GM18873 (cell line): ENCODE data around the gene GAL3ST3.
"Not testable (repeated sequence)": the region's sequence is repeated elsewhere in the genome, so short reads cannot be mapped to it uniquely, and the experiment has no call there.

Source experiments
- ATAC-seq: cut with Tn5 transposase; IDR thresholded peaks from one replicate; pipeline ENCODE4 v1.9.1; 2021; ENCODE audit warnings: mild to moderate bottlenecking, moderate library complexity, moderate number of reproducible peaks; ENCODE audit not compliant: unreplicated experiment, low FRiP score

The GAL3ST3 gene

DNA sequence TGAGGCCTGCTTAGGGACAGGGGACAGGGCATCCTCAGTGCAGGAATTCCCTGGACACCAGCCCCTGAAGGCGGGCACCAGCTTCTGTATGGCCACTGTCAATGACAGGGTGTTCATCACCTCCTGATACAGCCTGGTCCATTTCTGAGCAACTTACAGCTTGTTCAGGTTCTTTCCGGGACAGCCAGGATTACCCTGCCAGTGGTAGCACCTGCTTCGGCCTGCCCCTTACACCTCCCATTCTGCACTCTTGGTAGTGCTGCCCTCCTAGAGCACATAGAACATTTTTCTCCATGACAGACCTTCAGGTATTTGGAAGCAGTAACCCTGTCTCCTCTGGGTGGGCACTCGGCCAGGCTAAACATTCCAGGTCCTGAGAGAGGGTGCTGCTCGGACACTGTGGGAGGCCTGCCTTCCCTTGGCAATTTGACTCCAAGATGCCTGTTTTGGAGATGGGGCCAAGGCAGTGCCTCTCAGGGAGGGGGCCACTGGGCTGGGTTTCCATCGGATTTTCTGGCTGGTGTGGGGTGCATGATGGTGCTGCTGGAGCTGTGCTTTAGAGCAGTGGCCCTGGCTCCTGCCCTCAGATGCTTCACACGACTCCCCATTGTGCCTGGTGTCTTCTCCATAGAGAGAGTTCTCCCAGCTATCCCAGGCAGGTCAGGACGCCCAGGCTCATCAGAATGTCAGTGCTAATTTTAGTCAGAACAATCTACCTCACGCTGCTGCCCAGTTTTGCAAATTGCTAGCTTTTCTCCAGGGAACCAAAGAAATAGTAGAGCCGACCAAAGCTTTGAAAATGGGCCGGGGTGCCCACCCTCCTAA, 1.2 kb downstream of the GAL3ST3 start:
- no peak for ATAC-seq

DNA sequence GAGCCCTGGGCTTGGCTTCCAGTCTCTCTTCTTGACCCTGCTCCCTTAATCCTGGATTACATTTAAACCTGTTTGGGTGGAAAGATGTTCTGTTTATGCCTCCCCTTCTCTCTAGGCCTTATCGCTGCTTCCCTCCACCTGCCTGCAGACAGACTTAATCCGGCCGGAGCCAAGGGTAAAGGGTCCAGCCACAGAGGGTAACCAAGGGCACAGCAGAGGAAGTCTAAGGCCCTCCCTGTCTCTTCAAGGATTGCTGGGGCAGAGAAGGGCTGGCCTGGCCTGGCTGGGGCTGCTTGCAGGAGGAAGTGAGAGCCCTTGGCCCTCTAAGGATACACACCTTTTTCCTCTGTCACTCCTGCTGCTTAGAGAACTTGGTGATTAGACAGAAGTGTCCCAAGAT, 2.1 kb downstream of the GAL3ST3 start:
- ATAC-seq: no peak

DNA sequence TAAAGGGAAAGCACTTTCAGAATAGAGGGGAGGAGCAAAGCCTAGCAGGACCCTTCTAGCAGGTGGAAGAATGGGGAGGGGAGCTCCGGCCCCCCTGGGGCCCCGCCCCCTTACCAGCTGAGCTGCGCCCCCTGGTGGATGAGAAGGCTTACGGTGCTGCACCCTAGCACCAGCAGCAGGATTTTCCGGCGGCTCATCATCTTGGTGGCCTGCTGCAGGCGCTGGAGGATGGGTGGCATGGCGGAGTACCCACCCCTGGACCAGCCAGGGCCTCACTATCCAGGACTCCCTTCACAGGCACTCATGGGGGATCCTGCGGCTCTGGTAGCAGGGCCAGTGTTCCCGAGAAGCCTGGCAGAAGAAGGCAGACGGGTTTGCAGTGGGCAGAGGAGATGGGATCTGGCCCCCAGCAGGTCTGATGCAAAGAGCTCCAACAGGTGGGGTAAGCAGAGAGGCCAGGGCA, 3.8 kb downstream of the GAL3ST3 start:
- ATAC-seq: no peak

DNA sequence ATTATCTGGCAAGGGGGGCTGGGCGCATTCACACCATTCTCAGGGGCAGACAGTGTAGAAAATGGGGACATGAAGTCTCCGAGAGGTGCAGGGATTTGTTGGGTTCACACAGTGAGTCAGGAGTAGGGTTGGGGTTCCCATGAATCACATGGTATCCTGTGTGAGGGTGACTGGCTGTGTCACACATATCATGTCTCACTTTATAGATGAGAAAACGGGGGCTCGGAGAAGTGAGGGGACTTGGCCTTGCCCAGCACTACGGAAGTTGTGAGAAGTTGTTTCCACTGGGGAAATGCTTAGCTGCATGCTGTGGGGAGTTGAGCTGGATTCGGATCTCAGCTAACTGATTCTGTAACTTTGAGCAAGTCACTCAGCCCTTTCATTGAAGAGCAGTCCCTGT, 4.2 kb downstream of the GAL3ST3 start:
- ATAC-seq: no peak

DNA sequence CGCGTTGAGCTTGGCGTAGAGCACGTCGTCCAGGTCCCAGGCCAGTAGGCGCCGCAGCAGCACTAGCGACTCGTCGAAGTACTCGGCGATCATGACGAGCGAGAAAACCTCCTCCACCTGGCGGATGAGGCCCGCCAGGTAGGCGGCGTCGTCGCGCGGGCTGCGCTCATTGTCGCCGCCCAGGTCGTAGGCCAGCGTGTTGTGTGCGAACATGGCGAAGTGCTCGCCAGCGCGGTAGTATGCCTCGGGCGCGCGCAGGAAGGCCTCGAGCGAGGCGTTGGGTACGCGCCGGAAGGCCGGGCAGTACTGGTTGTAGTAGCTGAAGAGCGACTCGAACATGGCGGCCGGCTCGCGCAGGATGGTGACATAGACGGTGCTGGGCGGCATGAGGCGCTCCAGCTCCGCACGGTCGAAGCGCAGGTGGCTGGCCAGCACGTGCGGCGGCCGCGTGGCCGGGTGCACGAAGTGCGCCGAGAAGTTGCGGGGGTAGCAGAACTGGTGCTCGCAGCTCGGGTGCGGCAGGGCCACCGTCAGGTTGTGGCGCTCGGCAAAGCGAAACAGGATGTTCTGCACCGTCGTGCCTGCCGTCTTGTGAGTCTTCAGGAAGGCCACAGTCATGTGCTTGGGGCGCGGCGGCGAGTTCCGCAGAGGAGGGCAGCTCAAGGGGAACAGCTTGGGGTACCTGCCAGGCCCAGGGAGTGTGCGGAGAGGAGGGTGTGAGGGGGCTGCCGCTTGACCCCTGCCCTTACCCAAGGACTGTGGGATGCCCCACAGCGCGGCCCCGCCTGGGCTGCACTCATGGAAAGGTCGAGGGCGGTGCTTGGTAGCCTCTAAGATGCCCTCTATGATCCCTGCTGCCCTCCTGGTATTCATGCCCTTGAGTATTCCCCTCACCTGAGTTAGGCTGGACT, 5.7 kb downstream of the GAL3ST3 start:
- no peak for ATAC-seq

DNA sequence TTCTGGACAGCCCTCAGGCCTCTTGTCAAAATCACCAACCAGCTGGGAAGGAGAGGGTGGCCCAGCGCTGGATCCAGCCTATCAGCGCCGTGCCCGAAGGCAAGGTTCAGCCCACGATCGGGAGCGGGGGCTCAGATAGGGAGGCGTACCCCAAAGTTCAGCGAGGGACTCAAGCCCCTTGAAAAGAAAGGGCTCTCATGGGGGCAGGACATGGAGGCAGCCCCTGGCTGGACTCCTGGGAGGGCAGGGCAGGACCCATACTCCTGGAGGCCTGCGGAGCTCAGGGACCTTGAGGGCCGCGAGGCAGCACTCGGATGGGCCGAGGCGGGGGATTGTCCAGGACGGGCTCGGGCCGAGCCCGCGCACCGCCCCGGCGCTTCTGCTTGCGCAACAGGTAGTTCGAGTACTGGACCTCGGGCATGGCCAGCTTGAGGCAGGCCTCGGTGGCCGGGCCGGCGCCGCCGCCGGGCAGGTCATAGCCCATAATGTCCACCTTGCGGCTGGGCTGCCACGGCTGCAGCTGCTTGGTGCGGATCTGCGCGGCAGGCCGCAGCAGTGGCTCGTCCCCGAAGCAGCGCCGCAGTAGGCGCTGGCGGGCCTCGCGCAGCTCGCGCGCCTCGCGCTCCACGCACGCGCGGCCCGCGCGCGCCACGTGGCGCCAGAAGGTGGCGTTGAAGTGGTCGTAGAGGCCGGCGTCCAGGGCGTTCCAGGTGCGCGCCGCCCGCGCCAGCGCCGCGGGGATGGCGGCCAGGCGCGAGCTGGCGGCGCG, 6.5 kb downstream of the GAL3ST3 start:
- no peak for ATAC-seq

DNA sequence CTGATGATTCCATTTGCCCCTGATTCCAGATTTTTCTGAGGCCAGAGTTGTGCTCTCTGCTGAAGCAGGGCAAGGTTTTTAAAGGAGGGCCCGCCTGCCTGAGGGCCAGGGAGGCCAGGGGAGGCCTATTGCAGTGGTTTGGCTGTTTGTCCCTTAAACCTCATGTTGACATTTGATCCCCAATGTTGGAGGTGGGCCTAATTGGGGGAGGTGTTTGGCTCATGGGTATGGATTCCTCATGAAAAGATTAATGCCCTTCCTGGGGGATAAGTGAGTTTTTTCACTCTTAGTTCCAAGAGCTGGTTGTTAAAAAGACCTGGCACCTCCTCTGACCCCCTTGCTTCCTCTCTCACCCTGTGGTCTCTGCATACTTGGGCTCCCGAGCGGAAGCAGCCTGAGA, 9.2 kb downstream of the GAL3ST3 start:
- no peak for ATAC-seq

DNA sequence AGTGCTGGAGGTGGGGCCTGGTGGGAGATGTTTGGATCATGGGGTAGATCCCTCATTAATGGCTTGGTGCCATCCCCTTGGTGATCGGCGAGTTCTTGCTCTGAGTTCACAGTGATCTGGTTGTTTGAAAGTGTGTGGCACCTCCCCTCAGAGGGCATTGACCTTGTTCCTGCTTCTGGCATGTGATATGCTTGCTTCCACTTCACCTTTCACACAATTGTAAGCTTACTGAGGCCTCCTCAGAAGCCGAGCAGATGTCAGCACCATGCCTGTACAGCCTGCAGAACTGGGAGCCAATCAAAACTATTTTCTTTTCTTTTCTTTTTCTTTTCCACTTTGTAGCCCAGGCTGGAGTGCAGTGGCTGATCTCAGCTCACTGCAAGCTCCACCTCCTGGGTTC, 11.6 kb downstream of the GAL3ST3 start:
- no peak for ATAC-seq

DNA sequence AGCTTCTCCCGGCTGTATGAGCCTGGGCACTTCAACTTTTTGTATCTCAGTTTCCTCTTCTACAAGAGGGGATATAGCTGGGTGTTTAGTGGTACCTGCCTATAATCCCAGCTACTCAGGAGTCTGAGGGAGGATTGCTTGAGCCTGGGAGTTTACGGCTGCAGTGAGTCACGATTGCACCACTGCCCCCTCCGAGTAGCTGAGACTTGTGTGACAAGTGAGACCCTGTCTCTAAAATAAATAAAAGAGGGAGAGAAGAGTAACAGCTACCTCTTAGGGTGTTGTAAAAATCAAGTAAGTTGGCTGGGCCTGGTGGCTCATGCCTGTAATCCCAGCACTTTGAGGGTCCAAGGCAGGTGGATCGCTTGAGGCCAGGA, 12.6 kb downstream of the GAL3ST3 start:
- ATAC-seq: no peak

DNA sequence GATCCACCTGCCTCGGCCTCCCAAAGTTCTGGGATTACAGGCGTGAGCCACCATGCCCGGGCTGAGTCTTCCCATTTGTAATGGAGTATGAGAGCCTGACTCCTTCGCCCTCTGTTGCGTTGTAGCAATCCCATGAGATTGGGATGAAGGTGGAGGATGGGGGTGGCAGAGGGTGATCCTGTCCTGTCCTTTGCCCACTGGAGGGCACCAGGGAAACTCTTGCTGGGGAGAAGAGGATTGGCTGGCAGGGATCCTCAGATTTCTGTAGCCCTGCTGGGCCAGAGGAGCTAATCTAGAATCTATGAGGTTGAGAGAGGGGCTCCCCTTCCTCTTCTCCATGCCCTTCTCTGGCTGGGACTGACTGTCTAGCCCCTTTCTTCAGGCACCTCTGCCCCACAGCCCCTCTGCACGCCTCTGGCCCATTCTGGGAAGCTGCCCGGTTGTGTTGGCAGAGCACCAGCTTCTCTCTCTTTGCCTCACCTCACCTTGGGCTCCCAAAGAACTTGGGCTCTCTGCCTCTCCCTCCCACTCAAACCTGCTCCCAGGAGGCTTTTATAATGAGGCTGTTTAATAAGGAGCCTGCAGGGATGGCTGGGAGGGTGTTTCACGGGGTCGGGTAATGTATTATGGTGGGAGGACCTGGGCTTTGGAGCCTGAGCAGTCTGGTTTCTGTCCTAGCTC, 13.2 kb downstream of the GAL3ST3 start:
- ATAC-seq: no peak

DNA sequence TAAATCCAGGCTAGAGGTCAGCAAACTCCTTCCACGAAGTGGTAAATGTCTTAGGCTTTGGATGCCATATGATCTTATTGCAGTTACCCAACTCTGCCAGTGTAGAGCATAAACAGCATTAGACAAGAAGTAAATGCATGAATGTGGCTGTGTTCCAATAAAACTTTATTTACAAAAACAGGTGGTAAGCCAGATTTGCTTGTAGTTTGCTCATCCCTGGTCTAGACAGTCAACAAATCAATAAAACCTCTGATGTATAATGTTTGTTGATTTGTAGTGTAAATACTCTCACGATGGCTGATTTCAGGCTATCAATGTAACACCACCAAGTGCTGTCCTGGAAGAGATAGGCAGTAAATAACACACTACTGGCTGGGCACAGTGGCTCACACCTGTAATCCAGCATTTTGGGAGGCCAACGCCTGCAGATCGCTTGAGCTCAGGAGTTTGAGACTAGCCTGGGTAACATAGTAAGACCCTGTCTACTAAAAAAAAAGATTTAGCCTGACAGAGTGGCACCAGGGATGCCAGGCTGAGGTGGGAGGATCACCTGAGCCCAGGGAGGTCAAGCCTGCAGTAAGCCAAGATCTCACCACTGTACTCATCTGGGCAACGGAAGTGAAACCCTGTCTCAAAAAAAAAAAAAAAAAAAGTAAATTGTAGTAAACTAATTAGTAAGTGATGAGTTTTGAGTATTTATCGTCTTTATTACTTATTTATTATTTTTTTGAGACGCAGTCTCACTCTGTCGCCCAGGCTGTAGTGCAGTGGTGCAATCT, 15.8 kb downstream of the GAL3ST3 start:
- ATAC-seq: no peak

DNA sequence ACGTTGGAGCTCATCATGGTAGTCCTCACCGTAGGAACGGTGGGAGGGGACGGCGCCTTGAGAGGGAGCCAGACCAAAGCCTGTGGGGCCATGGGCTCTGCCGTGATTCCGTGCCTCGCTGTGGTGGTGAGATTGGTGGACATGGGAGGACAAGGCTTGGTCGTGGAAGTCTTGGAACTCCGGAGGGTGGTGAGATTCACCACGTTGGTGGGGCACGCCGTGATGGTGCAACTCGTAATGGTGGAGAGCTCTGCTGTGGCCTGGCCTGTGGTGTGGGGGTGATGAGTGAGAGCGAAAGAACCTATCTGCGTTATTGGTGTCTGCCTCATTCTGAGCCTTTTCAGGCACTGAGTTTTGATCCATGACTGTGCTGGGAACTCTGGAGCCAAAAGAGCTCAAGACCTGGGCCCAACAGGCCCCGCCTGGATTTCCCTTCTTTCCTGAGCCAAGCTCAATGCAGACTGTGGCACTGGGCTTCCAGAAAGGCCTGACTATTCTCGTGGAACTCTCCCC, 22.9 kb downstream of the GAL3ST3 start, which contains the start of gene CATSPER1:
TSS of gene CATSPER1 (minus strand) at position 463 of the 513 bp plus-strand sequence. CDS start at position 363, 100 bp downstream.
- ATAC-seq: no peak

DNA sequence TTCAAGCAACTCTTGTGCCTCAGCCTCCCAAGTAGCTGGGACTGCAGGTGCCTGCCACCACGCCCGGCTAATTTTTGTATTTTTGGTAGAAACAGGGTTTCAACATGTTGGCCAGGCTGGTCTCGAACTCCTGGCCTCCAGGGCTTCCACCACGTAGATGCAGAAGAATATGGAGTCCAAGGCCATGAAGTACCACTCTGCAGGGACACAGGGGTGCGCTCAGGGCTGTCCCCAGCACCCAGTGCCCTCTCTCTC, 25.8 kb downstream of the GAL3ST3 start:
- not testable (repeated sequence) for ATAC-seq

DNA sequence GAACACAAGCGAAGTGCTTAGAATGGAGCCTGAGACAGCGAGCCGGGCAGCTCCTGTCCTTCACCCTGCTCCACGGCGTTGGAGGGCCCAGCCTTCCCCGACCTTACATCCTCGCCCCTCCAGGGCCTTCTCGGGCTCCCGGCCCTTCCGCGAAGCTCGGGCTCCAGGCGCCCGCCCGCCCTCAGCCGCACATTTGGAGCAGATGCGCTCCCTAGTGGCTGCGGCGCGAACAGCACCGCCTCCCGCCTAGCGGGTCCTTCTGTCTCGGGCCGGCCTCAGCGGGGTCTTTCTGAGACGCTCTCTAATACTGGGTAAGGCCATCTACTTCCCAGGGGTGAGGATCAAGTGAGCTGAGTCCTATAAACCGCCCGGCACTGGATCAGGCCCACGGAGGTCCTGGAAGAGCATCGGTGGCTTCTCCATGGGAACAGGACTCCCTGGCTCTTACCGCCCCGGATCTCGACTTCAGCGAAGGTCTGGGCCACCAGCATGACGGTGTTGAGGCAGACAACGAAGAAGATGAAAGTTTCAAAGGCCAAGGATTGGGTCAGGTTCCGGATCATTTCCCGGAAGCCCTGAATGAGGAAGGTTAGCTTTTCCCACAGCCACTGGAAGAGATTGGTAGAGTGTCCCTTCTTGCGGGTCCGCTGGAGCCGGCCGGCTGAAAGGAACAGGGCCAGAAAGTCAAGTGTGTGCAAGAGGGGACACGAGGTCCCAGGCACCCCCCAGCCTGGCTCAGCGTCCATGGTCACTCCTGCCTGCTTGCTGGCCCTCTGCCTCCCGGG, 26.4 kb downstream of the GAL3ST3 start:
- ATAC-seq: no peak

DNA sequence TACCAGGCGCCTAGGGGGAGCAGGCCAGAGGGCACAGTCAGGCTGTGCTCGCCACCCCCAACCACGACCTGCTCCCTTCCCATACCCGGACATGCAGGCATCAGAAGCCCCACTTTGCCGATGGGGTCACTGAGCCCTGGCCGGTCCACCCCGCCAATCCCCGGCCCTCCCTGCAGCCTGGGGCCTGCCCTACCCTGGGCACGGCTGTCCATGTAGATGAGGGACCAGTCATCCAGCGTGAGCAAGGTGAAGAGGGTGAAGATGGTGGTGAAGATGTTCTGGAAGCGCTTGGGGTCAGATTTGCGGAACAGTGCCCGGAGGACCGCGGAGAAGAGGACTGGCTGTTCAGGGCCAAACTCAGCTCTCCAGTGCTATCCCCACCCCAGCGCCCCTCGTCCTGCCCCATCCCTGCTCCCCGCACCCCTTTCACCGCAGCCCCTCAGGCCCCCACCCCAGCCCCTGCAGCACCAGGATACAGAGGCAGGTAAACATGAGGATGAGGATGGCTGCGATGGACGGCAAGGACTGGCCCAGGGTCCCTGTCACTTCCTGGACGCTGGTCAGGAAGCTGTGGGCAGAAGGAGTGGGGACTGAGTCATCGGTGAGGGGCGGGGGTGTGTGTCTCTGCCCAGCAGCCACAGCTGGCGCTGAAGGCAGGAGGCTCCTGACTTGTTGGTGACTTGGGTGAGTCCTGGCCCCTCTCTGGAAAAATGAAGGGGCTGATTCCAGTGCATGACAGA, 28.2 kb downstream of the GAL3ST3 start:
- no peak for ATAC-seq

DNA sequence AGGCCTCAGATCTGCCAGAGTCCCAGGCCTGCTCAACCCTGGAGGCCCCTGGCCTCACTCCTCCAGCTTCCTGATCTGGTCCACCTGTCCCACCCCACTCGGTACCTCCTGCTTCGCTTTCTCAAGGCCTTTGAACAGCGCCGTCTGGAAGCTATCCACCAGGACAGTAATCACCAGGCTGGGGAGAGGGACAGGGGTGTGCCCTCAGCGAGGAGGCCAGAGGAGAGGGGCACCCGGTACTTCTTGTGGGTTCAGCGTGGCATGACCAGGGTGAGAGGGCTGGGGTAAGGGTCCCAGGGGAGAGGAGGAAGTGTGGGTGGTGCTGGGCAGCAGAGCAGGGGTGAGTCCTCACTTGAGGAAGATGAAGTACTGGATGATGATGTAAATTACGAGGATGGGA, 28.7 kb downstream of the GAL3ST3 start:
- ATAC-seq: no peak

DNA sequence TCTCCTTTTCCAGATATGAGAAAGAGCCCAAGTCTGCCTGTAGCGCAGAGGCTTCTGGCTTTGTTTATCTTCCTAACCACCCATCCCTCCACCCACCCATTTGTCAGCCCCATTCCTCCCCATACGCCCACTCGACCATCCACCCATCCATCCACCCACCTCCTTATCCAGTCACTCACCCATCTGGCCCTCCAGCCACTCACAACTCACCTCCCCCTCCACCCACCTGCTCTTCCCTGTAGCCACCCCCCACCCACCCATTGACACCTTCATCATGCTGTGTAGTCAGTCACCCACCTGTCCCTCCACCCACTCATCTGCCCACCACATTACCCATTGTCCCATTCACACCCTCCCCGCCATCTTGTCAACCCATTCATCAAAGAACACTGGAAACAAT, 31.6 kb downstream of the GAL3ST3 start:
- no peak for ATAC-seq

DNA sequence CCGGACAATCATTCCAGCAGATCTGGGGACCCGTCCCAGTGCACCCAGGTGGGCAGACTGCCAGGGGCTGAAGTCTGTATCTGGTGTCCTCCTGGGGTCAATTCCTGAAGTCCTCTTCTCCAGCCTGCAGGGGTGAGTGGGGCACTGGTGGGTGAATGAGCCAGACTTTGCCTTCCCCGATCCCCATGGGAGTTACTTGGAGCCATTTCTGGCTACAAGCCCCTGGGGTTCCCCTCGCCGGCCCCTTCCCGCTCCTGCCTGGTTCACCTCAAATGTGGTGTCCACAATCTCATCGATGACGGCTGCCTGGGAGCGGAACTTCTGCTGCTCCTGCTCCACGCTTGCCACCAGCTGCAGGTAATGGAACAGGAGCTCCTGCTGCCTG, 32.2 kb downstream of the GAL3ST3 start:
- no peak for ATAC-seq
